ENCODE measurements around the gene NDUFA3. TPM values are rescaled to one million over a fixed set of nuclear protein-coding genes. Genes with fewer than 3 reads are reported as not detected.
A peak's percentile ranks its signal among the peaks of the same experiment; 100 is the strongest.

NDUFA3 gene
- total RNA-seq (10 to 100 TPM; 64.9 to 65.3 TPM), polyA plus RNA-seq (100 to 1,000 TPM in 1 of 2 donors, 10 to 100 TPM in 1; 76.5 to 129 TPM)
- long read RNA-seq, donor 1, transcript NDUFA3-214 (4 exons, 963 nt), result major isoform, 8 of 8 reads
- long read RNA-seq, donor 1, partial matches to known transcripts, result 0 of 8 reads
- long read RNA-seq, donor 1, other reads (novel, unspliced or antisense), result 0 of 8 reads
- long read RNA-seq, donor 2, transcript NDUFA3-214 (4 exons, 963 nt), result major isoform, 16 of 18 reads
- long read RNA-seq, donor 2, partial matches to known transcripts, result 0 of 18 reads
- long read RNA-seq, donor 2, other reads (novel, unspliced or antisense), result 2 of 18 reads

GRCh38 chr19:54102421-54103169, at the start of gene NDUFA3:
TSS of gene NDUFA3 (plus strand) at chr19:54102855. CDS start at chr19:54102879, 24 bp downstream.
- Histone ChIP-seq H3K27me3 (ENCODE audit: control insufficient read depth in 1 of 2, insufficient read depth in 2 of 2, low read length in 1 of 2) (no peaks in the 10 kb centered on the region), H3K9me3 (ENCODE audit: control insufficient read depth, low read length) (no peaks in the 10 kb centered on the region), H3K4me3 (ENCODE audit: low read length in 2 of 2) (peak within 1 kb of the TSS; percentile 13 to 47), H3K27ac (ENCODE audit: low read depth in 1 of 2, low read length in 2 of 2) (no peak within 1 kb of the TSS), H3K36me3 (ENCODE audit: control insufficient read depth in 1 of 2, insufficient read depth in 2 of 2, low read length in 1 of 2) (no peaks in the 10 kb centered on the region), H3K4me1 (ENCODE audit: control insufficient read depth in 1 of 2, insufficient read depth in 2 of 2, low read length in 2 of 2) (peaks cover 0 to 2% of the 10 kb centered on the region in 2 donors)
- intact Hi-C loops (cut with DNase I), result loop anchor here in 1 of 2 donors (10.0 kb wide), 1 partner anchor 258 kb away; no protein-coding TSS in a partner anchor
- DNase-seq (peak; percentile 99), ATAC-seq (ENCODE audit: low FRiP score) (peak; percentile 100)
- WGBS, 2 donors, result 3% methylated on average over 51 to 54 of the region's 54 CpGs

DNA sequence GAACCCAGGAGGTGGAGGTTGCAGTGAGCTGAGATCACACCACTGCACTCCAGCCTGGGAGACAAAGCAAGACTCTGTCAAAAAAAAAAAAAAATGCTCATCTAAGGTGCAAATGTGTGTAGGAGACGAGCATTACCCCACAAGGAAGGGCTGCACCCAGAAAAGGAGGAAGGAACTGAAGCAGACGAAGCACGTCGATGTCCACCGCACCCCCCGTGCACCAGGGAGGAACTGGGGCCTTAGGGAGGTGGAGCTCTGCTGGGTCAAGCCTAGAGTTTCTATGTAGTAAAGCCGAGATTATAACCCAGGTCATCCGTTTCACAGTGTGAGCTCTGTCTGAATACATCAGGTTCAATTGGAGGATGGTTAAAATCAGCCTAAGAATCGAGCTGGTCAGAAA, 40.0 kb upstream of the NDUFA3 start:
- DNase-seq (peak; percentile 57 to 61), ATAC-seq (ENCODE audit: low FRiP score) (no peak)
- intact Hi-C loops (cut with DNase I), result no loop called here
- H3K27me3 ChIP-seq (ENCODE audit: control insufficient read depth in 1 of 2, insufficient read depth in 2 of 2, low read length in 1 of 2), result no peaks in the 10 kb centered on the region
- H3K36me3 ChIP-seq (ENCODE audit: control insufficient read depth in 1 of 2, insufficient read depth in 2 of 2, low read length in 1 of 2), result no peaks in the 10 kb centered on the region
- H3K27ac ChIP-seq (ENCODE audit: low read depth in 1 of 2, low read length in 2 of 2), result no peak overlapping the region
- H3K4me1 ChIP-seq (ENCODE audit: control insufficient read depth in 1 of 2, insufficient read depth in 2 of 2, low read length in 2 of 2), result no peaks in the 10 kb centered on the region
- 77 to 78% methylated on average over 9 of the region's 9 CpGs for WGBS, 2 donors
- H3K9me3 ChIP-seq (ENCODE audit: control insufficient read depth, low read length), result peaks cover 3% of the 10 kb centered on the region
- H3K4me3 ChIP-seq (ENCODE audit: low read length in 2 of 2), result no peak overlapping the region

- DNase-seq (peak in 1 of 2 donors; percentile 63), ATAC-seq (ENCODE audit: low FRiP score) (no peak)
- peaks cover 3% of the 10 kb centered on the region for H3K9me3 ChIP-seq (ENCODE audit: control insufficient read depth, low read length)
- no peaks in the 10 kb centered on the region for H3K36me3 ChIP-seq (ENCODE audit: control insufficient read depth in 1 of 2, insufficient read depth in 2 of 2, low read length in 1 of 2)
- H3K4me3 ChIP-seq (ENCODE audit: low read length in 2 of 2), result no peak within 1 kb of the TSS
- no peaks in the 10 kb centered on the region for H3K4me1 ChIP-seq (ENCODE audit: control insufficient read depth in 1 of 2, insufficient read depth in 2 of 2, low read length in 2 of 2)
- no peak within 1 kb of the TSS for H3K27ac ChIP-seq (ENCODE audit: low read depth in 1 of 2, low read length in 2 of 2)
- 81 to 82% methylated on average over 34 of the region's 34 CpGs for WGBS, 2 donors
- no peaks in the 10 kb centered on the region for H3K27me3 ChIP-seq (ENCODE audit: control insufficient read depth in 1 of 2, insufficient read depth in 2 of 2, low read length in 1 of 2)
- intact Hi-C loops (cut with DNase I), result no loop called here
These were observed 39.1 kb upstream of the NDUFA3 start, which contains the start of gene VSTM1 for GRCh38 chr19:54063350-54064116. TSS of gene VSTM1 (minus strand) at chr19:54063897. CDS start at chr19:54063777, 120 bp downstream.

- ATAC-seq (ENCODE audit: low FRiP score) (no peak), DNase-seq (peak in 1 of 2 donors; percentile 4)
- 66 to 74% methylated on average over 5 of the region's 5 CpGs for WGBS, 2 donors
- H3K27ac ChIP-seq (ENCODE audit: low read depth in 1 of 2, low read length in 2 of 2), result no peak overlapping the region
- no peak overlapping the region for H3K4me3 ChIP-seq (ENCODE audit: low read length in 2 of 2)
- intact Hi-C loops (cut with DNase I), result no loop called here
- H3K27me3 ChIP-seq (ENCODE audit: control insufficient read depth in 1 of 2, insufficient read depth in 2 of 2, low read length in 1 of 2), result no peaks in the 10 kb centered on the region
- H3K36me3 ChIP-seq (ENCODE audit: control insufficient read depth in 1 of 2, insufficient read depth in 2 of 2, low read length in 1 of 2), result no peaks in the 10 kb centered on the region
- no peaks in the 10 kb centered on the region for H3K4me1 ChIP-seq (ENCODE audit: control insufficient read depth in 1 of 2, insufficient read depth in 2 of 2, low read length in 2 of 2)
- peaks cover 6% of the 10 kb centered on the region for H3K9me3 ChIP-seq (ENCODE audit: control insufficient read depth, low read length)
These were observed 33.2 kb upstream of the NDUFA3 start for GRCh38 chr19:54069470-54069869.

DNA sequence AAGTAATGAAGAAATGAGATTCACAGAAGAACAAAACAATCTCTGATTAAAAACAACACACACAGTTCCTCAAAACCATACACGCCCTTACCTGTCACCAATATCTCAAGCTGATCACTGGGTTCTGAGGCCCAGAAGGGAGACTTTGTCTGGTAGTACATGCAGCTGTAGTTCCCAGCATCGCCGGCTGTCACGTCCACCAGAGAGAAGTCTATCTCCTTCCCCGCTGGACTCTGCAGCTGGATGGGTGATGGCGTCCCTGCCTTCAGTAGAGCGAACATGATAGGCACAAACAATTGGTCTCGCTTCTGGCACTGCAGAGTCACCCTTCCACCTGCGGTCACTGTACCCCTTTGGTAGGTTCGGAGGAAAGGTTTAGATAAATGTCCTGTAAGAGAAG, 28.8 kb upstream of the NDUFA3 start:
- Histone ChIP-seq H3K27ac (ENCODE audit: low read depth in 1 of 2, low read length in 2 of 2) (no peak overlapping the region), H3K9me3 (ENCODE audit: control insufficient read depth, low read length) (peaks cover 2% of the 10 kb centered on the region), H3K36me3 (ENCODE audit: control insufficient read depth in 1 of 2, insufficient read depth in 2 of 2, low read length in 1 of 2) (no peaks in the 10 kb centered on the region), H3K27me3 (ENCODE audit: control insufficient read depth in 1 of 2, insufficient read depth in 2 of 2, low read length in 1 of 2) (no peaks in the 10 kb centered on the region), H3K4me1 (ENCODE audit: control insufficient read depth in 1 of 2, insufficient read depth in 2 of 2, low read length in 2 of 2) (no peaks in the 10 kb centered on the region), H3K4me3 (ENCODE audit: low read length in 2 of 2) (no peak overlapping the region)
- WGBS, 2 donors, result 83 to 85% methylated on average over 10 of the region's 10 CpGs
- intact Hi-C loops (cut with DNase I), result no loop called here
- DNase-seq (peak in 1 of 2 donors; percentile 27), ATAC-seq (ENCODE audit: low FRiP score) (no peak)

GRCh38 chr19:54074851-54075250, 27.8 kb upstream of the NDUFA3 start:
- Histone ChIP-seq H3K9me3 (ENCODE audit: control insufficient read depth, low read length) (peaks cover 2% of the 10 kb centered on the region), H3K27me3 (ENCODE audit: control insufficient read depth in 1 of 2, insufficient read depth in 2 of 2, low read length in 1 of 2) (no peaks in the 10 kb centered on the region), H3K4me1 (ENCODE audit: control insufficient read depth in 1 of 2, insufficient read depth in 2 of 2, low read length in 2 of 2) (no peaks in the 10 kb centered on the region), H3K27ac (ENCODE audit: low read depth in 1 of 2, low read length in 2 of 2) (no peak overlapping the region), H3K36me3 (ENCODE audit: control insufficient read depth in 1 of 2, insufficient read depth in 2 of 2, low read length in 1 of 2) (no peaks in the 10 kb centered on the region), H3K4me3 (ENCODE audit: low read length in 2 of 2) (no peak overlapping the region)
- ATAC-seq (ENCODE audit: low FRiP score), result no peak
- 70 to 77% methylated on average over 9 of the region's 9 CpGs for WGBS, 2 donors
- intact Hi-C loops (cut with DNase I), result no loop called here
- DNase-seq, result peak in 1 of 2 donors; percentile 63

GRCh38 chr19:54077334-54077733, 25.3 kb upstream of the NDUFA3 start:
- H3K36me3 ChIP-seq (ENCODE audit: control insufficient read depth in 1 of 2, insufficient read depth in 2 of 2, low read length in 1 of 2), result no peaks in the 10 kb centered on the region
- H3K27ac ChIP-seq (ENCODE audit: low read depth in 1 of 2, low read length in 2 of 2), result no peak overlapping the region
- H3K9me3 ChIP-seq (ENCODE audit: control insufficient read depth, low read length), result peaks cover 9% of the 10 kb centered on the region
- H3K4me1 ChIP-seq (ENCODE audit: control insufficient read depth in 1 of 2, insufficient read depth in 2 of 2, low read length in 2 of 2), result no peaks in the 10 kb centered on the region
- WGBS, 2 donors, result 76 to 86% methylated on average over 5 of the region's 5 CpGs
- no peak overlapping the region for H3K4me3 ChIP-seq (ENCODE audit: low read length in 2 of 2)
- H3K27me3 ChIP-seq (ENCODE audit: control insufficient read depth in 1 of 2, insufficient read depth in 2 of 2, low read length in 1 of 2), result no peaks in the 10 kb centered on the region
- intact Hi-C loops (cut with DNase I), result no loop called here
- ATAC-seq (ENCODE audit: low FRiP score) (no peak), DNase-seq (no peak)

DNA sequence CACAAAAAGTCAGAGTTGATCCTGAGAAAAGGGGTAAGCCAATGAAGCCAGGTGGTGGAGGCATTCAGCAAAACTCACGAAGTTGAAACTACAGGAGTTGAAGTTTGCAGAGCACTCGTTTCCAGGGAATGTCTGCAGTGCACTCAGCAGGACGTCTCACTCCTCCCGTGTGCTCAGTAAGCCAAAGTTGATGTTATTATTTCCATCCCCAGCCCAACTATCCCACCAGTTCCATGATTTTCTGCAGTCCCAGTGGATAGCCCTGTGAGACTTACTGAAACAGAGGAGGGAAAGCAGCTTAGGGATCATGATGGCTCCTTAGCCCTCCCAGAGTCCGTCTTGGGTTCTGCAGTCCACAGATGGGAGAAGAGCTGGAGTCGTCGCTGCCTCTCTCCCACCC, 21.6 kb upstream of the NDUFA3 start, which contains the start of gene TARM1:
TSS of gene TARM1 (minus strand) at position 334 of the 400 bp plus-strand sequence. CDS start at position 309, 25 bp downstream.
- Histone ChIP-seq H3K4me1 (ENCODE audit: control insufficient read depth in 1 of 2, insufficient read depth in 2 of 2, low read length in 2 of 2) (no peaks in the 10 kb centered on the region), H3K27me3 (ENCODE audit: control insufficient read depth in 1 of 2, insufficient read depth in 2 of 2, low read length in 1 of 2) (no peaks in the 10 kb centered on the region), H3K36me3 (ENCODE audit: control insufficient read depth in 1 of 2, insufficient read depth in 2 of 2, low read length in 1 of 2) (no peaks in the 10 kb centered on the region), H3K27ac (ENCODE audit: low read depth in 1 of 2, low read length in 2 of 2) (no peak within 1 kb of the TSS), H3K9me3 (ENCODE audit: control insufficient read depth, low read length) (peaks cover 6% of the 10 kb centered on the region), H3K4me3 (ENCODE audit: low read length in 2 of 2) (no peak within 1 kb of the TSS)
- 74 to 81% methylated on average over 7 of the region's 7 CpGs for WGBS, 2 donors
- DNase-seq (peak in 1 of 2 donors; percentile 22), ATAC-seq (ENCODE audit: low FRiP score) (no peak)
- intact Hi-C loops (cut with DNase I), result no loop called here

All from aorta (tissue), 5 donors.